ENCODE measurements around the gene MCMBP. TPM values are rescaled to one million over a fixed set of nuclear protein-coding genes. Genes with fewer than 3 reads are reported as not detected.

Gene MCMBP
- total and polyA plus RNA-seq, 8 donors = 40.6 to 66.5 (median 61.4) TPM

DNA sequence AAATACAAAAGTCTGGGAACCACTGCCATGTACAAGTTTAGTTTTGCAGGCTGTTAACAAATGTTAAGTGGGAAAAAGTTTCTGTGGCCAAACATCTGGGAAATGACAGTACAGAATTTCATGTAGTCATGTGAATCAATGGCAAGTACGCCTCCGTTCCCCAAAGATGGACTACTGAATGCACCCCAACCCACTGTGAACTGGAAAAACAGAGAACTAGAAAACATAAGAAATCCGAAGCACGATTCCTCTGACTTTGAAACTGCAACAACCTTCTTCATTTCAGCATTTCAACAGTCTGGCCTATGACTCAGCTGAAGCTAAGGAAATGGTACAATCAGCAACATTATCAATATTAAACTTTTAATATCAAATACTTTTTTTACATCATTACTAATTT, 41.8 kb downstream of the MCMBP start:
- H3K9me3 ChIP-seq = no peaks in the 10 kb centered on the region
- no peak for ATAC-seq
- no peaks in the 10 kb centered on the region for H3K4me1 ChIP-seq
- H3K27ac ChIP-seq = no peak overlapping the region
- H3K27me3 ChIP-seq = no peaks in the 10 kb centered on the region
- TF ChIP-seq CTCF (IDR thresholded peaks at IDR 0.05) = no peak
- intact Hi-C loops (cut with DNase I) = no loop called here
- no peak for DNase-seq
- no peak overlapping the region for H3K4me3 ChIP-seq
- peaks cover 6 to 92% of the 10 kb centered on the region in 2 donors for H3K36me3 ChIP-seq

DNA sequence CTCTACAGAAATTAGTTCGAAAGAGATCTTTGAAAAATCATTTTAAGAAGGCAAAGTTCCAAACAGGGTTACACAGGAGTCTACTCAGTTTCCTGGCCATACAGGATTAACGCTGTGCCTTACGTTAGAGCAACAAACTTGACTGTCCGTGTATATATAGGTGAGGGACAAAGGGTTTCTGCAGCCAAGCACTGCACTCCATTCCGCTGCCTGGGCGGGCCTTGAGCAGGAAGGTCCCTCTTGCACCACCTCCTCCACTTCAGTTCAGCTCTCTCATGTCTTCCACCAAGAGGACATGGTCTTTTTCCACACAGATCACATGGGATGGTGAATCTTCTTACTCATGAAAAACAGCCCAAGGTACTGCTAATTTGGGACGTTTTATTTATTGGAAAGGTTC, 43.2 kb downstream of the MCMBP start:
- no peaks in the 10 kb centered on the region for H3K9me3 ChIP-seq
- DNase-seq = no peak
- no peak overlapping the region for H3K27ac ChIP-seq
- intact Hi-C loops (cut with DNase I) = no loop called here
- no peaks in the 10 kb centered on the region for H3K27me3 ChIP-seq
- ATAC-seq = no peak
- H3K4me3 ChIP-seq = no peak overlapping the region
- peaks cover 6 to 82% of the 10 kb centered on the region in 2 donors for H3K36me3 ChIP-seq
- no peak for TF ChIP-seq CTCF (IDR thresholded peaks at IDR 0.05)
- H3K4me1 ChIP-seq = no peaks in the 10 kb centered on the region

- intact Hi-C loops (cut with DNase I) = no loop called here
- Histone ChIP-seq H3K27ac (no peak overlapping the region), H3K4me1 (no peaks in the 10 kb centered on the region), H3K4me3 (no peak overlapping the region), H3K27me3 (no peaks in the 10 kb centered on the region), H3K36me3 (peaks cover 6 to 66% of the 10 kb centered on the region in 2 donors), H3K9me3 (no peaks in the 10 kb centered on the region)
- ATAC-seq (no peak), DNase-seq (no peak)
- no peak for TF ChIP-seq CTCF (IDR thresholded peaks at IDR 0.05)
These were observed 45.2 kb downstream of the MCMBP start for GRCh38 chr10:119827430-119827829.

DNA sequence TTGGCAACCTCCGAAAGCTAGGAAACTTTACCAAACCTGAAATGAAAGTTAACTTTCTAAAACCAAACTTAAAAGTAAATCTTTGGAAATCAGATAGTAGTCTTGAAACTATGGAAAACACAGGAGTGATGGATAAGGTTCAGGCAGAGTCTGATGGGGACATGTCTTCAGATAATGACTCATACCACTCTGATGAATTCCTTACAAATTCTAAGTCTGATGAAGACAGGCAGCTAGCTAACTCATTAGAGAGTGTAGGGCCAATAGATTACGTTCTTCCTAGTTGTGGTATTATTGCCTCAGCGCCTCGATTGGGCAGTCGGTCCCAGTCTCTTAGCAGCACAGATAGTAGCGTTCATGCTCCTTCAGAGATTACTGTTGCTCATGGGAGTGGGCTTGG, 45.9 kb downstream of the MCMBP start:
- Histone ChIP-seq H3K36me3 (peaks cover 6 to 59% of the 10 kb centered on the region in 2 donors), H3K9me3 (no peaks in the 10 kb centered on the region), H3K4me1 (no peaks in the 10 kb centered on the region), H3K27ac (no peak overlapping the region), H3K27me3 (no peaks in the 10 kb centered on the region), H3K4me3 (no peak overlapping the region)
- ATAC-seq (no peak), DNase-seq (no peak)
- intact Hi-C loops (cut with DNase I) = no loop called here
- no peak for TF ChIP-seq CTCF (IDR thresholded peaks at IDR 0.05)

DNA sequence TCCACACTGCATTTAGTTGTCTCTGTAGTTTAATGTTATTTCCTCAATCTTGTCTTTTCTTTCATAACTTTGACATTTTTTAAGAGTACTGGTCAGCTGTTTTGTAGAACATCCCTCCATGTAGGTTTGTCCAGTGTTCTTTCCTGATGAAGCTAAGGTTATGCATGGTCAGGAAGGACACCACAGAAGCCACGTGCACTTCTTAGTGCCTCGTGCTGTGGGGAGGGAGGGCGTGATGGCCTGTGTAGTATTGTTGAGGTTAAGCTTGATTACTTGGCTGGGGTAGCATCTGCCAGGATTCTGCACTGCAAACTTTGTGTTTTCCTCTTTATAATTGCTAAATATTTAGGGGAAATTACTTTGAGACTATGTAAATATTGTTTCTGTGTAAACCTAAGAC, 48.3 kb downstream of the MCMBP start:
- ATAC-seq = no peak

More for the DNA sequence above, 48.3 kb downstream of the MCMBP start:
- H3K4me3 ChIP-seq = no peak overlapping the region
- no peaks in the 10 kb centered on the region for H3K9me3 ChIP-seq
- no peaks in the 10 kb centered on the region for H3K27me3 ChIP-seq
- intact Hi-C loops (cut with DNase I) = no loop called here
- no peaks in the 10 kb centered on the region for H3K4me1 ChIP-seq
- no peak overlapping the region for H3K27ac ChIP-seq
- H3K36me3 ChIP-seq = peaks cover 0 to 35% of the 10 kb centered on the region in 2 donors
- TF ChIP-seq CTCF (IDR thresholded peaks at IDR 0.05) = no peak
- no peak for DNase-seq
